ENCODE data around the gene ARHGAP27. TPM values are rescaled to one million over a fixed set of nuclear protein-coding genes. Genes with fewer than 3 reads are reported as not detected.
A peak's percentile ranks its signal among the peaks of the same experiment; 100 is the strongest.

The ARHGAP27 gene
- total RNA-seq, 1 experiment from 2014 or later, result 39.2 TPM

DNA sequence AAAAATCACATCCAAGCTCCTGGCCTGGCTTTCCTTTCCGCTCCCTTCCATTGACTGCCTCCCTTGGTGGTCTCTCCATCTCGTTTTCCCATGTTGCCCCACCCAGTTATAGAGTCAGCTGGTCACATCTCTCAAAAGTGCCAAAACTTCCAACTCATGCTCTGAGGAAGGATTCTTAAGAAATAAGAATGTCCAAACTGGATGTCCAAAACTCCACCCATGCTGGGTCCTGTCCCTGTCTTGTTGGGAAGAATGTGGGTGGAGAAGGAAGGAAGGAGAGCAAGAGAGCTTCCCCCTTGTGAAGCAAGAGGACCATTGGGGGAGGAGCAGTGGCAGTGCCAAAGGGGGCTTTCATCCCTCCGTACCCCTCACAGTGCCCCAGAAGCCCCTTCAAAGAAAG, 71.2 kb downstream of the ARHGAP27 start:
- POLR2A ChIA-PET, result no interaction called here
- TF ChIP-seq, protein P1, sequence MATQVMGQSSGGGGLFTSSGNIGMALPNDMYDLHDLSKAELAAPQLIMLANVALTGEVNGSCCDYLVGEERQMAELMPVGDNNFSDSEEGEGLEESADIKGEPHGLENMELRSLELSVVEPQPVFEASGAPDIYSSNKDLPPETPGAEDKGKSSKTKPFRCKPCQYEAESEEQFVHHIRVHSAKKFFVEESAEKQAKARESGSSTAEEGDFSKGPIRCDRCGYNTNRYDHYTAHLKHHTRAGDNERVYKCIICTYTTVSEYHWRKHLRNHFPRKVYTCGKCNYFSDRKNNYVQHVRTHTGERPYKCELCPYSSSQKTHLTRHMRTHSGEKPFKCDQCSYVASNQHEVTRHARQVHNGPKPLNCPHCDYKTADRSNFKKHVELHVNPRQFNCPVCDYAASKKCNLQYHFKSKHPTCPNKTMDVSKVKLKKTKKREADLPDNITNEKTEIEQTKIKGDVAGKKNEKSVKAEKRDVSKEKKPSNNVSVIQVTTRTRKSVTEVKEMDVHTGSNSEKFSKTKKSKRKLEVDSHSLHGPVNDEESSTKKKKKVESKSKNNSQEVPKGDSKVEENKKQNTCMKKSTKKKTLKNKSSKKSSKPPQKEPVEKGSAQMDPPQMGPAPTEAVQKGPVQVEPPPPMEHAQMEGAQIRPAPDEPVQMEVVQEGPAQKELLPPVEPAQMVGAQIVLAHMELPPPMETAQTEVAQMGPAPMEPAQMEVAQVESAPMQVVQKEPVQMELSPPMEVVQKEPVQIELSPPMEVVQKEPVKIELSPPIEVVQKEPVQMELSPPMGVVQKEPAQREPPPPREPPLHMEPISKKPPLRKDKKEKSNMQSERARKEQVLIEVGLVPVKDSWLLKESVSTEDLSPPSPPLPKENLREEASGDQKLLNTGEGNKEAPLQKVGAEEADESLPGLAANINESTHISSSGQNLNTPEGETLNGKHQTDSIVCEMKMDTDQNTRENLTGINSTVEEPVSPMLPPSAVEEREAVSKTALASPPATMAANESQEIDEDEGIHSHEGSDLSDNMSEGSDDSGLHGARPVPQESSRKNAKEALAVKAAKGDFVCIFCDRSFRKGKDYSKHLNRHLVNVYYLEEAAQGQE (IDR thresholded peaks at IDR 0.05; ENCODE audit: insufficient read depth in 1 of 2, low read depth in 2 of 2, low read length in 1 of 2), result no peak
- TF ChIP-seq SIN3A (IDR thresholded peaks at IDR 0.05; ENCODE audit: borderline replicate concordance, insufficient read depth, low read depth, low read length) (no peak), POLR2AphosphoS5 (IDR thresholded peaks at IDR 0.05; ENCODE audit: low read depth, low read length) (no peak), TCF7L2 (IDR thresholded peaks at IDR 0.05; ENCODE audit: low read depth, low read length) (no peak)
- TF ChIP-seq, protein P2, sequence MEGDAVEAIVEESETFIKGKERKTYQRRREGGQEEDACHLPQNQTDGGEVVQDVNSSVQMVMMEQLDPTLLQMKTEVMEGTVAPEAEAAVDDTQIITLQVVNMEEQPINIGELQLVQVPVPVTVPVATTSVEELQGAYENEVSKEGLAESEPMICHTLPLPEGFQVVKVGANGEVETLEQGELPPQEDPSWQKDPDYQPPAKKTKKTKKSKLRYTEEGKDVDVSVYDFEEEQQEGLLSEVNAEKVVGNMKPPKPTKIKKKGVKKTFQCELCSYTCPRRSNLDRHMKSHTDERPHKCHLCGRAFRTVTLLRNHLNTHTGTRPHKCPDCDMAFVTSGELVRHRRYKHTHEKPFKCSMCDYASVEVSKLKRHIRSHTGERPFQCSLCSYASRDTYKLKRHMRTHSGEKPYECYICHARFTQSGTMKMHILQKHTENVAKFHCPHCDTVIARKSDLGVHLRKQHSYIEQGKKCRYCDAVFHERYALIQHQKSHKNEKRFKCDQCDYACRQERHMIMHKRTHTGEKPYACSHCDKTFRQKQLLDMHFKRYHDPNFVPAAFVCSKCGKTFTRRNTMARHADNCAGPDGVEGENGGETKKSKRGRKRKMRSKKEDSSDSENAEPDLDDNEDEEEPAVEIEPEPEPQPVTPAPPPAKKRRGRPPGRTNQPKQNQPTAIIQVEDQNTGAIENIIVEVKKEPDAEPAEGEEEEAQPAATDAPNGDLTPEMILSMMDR (IDR thresholded peaks at IDR 0.05), result no peak

DNA sequence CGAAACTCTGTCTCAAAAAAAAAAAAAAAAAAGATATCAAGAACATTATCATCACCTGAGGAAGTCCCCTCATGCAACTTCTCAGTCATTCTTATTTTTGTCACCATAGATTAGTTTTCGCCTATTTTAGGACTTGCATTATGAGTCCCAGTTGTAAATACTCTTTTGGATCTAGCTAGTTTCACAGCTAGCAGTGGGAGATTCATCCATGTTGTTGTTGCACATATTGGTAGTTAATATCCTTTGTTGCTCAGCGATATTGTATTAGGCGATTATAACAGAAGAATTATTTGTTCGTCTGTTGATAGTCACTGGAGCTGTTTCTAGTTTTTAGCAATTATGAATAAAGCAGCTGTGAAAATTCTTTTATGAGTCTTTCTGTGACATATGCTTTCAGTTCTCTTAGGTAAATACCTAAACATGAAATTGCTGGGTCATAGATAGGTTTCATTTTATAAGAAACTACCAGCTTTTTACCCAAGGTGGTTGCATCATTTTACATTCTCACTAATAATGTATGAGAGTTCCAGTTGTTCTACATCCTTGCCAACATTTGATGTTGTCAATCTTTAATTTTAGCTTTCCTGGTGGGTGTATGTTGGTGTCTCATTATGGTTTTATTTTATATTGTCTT, 75.2 kb downstream of the ARHGAP27 start:
- no peaks in the 10 kb centered on the region for H3K36me3 ChIP-seq (ENCODE audit: control insufficient read depth, insufficient read depth, low read length)
- no peaks in the 10 kb centered on the region for H3K27me3 ChIP-seq (ENCODE audit: control insufficient read depth, insufficient read depth, low read length)
- in situ Hi-C loops (cut with HindIII; ENCODE audit: low pct_unique_long_range_greater_than_20kb, low sequenced_read_pairs), result no loop called here
- peaks cover 4% of the 10 kb centered on the region; the same call in 1 of the 2 replicates for H3K4me1 ChIP-seq (ENCODE audit: control insufficient read depth, insufficient read depth, low read length)
- ChIA-PET POLR2A (interaction anchor here (0.7 kb wide), 1 partner anchor 138 kb away, joined by 12 read pairs; no protein-coding TSS in a partner anchor), CTCF (no interaction called here)
- no peak for ATAC-seq
- no peak overlapping the region for H3K4me3 ChIP-seq (ENCODE audit: low read depth in 2 of 2, low read length in 2 of 2)
- TF ChIP-seq TCF7L2 (IDR thresholded peaks at IDR 0.05; ENCODE audit: low read depth, low read length) (no peak), SIN3A (IDR thresholded peaks at IDR 0.05; ENCODE audit: borderline replicate concordance, insufficient read depth, low read depth, low read length) (no peak), POLR2AphosphoS5 (IDR thresholded peaks at IDR 0.05; ENCODE audit: low read depth, low read length) (no peak)
- TF ChIP-seq, protein P2 (IDR thresholded peaks at IDR 0.05), result no peak
- TF ChIP-seq, protein P1 (IDR thresholded peaks at IDR 0.05; ENCODE audit: insufficient read depth in 1 of 2, low read depth in 2 of 2, low read length in 1 of 2), result no peak
- no peak for DNase-seq (ENCODE audit: low read depth, low spot score)
- H3K9me3 ChIP-seq (ENCODE audit: control insufficient read depth, insufficient read depth, low read depth, low read length), result no peaks in the 10 kb centered on the region
- intact Hi-C loops (cut with micrococcal nuclease; ENCODE audit: unreplicated experiment), result no loop called here
- peak overlapping the region; percentile 14; the same call in 1 of the 2 replicates for H3K27ac ChIP-seq (ENCODE audit: low read length)
- BruUV-seq (replicated peaks), result no TSS peak

More for the DNA sequence above, 71.2 kb downstream of the ARHGAP27 start:
- H3K27ac ChIP-seq (ENCODE audit: low read length), result peak overlapping the region; percentile 17; the same call in 1 of the 2 replicates
- H3K27me3 ChIP-seq (ENCODE audit: control insufficient read depth, insufficient read depth, low read length), result no peaks in the 10 kb centered on the region
- BruUV-seq (replicated peaks), result no TSS peak
- ATAC-seq (no peak), DNase-seq (ENCODE audit: low read depth, low spot score) (no peak)
- intact Hi-C loops (cut with micrococcal nuclease; ENCODE audit: unreplicated experiment) (no loop called here), in situ Hi-C loops (cut with HindIII; ENCODE audit: low pct_unique_long_range_greater_than_20kb, low sequenced_read_pairs) (no loop called here)
- no peaks in the 10 kb centered on the region for H3K9me3 ChIP-seq (ENCODE audit: control insufficient read depth, insufficient read depth, low read depth, low read length)
- CTCF ChIA-PET, result no interaction called here
- H3K4me1 ChIP-seq (ENCODE audit: control insufficient read depth, insufficient read depth, low read length), result peaks cover 8% of the 10 kb centered on the region
- H3K4me3 ChIP-seq (ENCODE audit: low read depth in 2 of 2, low read length in 2 of 2), result no peak overlapping the region
- no peaks in the 10 kb centered on the region for H3K36me3 ChIP-seq (ENCODE audit: control insufficient read depth, insufficient read depth, low read length)
